ENCODE measurements around the gene ACTR1A.

Gene ACTR1A

GRCh38 chr10:102470579-102471546 lies 31.6 kb downstream of the ACTR1A start:
- H3K9ac ChIP-seq (ENCODE audit: insufficient read length), result no peak overlapping the region
- no peaks in the 10 kb centered on the region for H3K9me3 ChIP-seq (ENCODE audit: low read depth, low read length)
- no peaks in the 10 kb centered on the region for H3K36me3 ChIP-seq (ENCODE audit: insufficient read depth, low read length)
- no peak overlapping the region for H3K27ac ChIP-seq
- TF ChIP-seq POLR2AphosphoS5 (IDR thresholded peaks at IDR 0.05; ENCODE audit: borderline replicate concordance, low read depth, low read length), result no peak
- H3K4me3 ChIP-seq, result no peak overlapping the region
- no peak for DNase-seq (ENCODE audit: low read depth, low spot score)

- no peaks in the 10 kb centered on the region for H3K9me3 ChIP-seq (ENCODE audit: low read depth, low read length)
- TF ChIP-seq POLR2AphosphoS5 (IDR thresholded peaks at IDR 0.05; ENCODE audit: borderline replicate concordance, low read depth, low read length) (no peak), FOXP2 (optimal IDR thresholded peaks at IDR 0.05; ENCODE audit: control extremely low read depth, extremely low read length, insufficient read depth) (no peak), EZH2 (IDR thresholded peaks at IDR 0.05) (no peak)
- no peak overlapping the region for H3K9ac ChIP-seq (ENCODE audit: insufficient read length)
- no peak overlapping the region for H3K4me3 ChIP-seq
- H3K36me3 ChIP-seq (ENCODE audit: insufficient read depth, low read length), result no peaks in the 10 kb centered on the region
- no peak overlapping the region for H3K27ac ChIP-seq
- no peak for DNase-seq (ENCODE audit: low read depth, low spot score)
Observed at GRCh38 chr10:102468683-102469082, 33.8 kb downstream of the ACTR1A start.

- TF ChIP-seq FOXP2 (optimal IDR thresholded peaks at IDR 0.05; ENCODE audit: control extremely low read depth, extremely low read length, insufficient read depth) (no peak), POLR2AphosphoS5 (IDR thresholded peaks at IDR 0.05; ENCODE audit: borderline replicate concordance, low read depth, low read length) (no peak), EZH2 (IDR thresholded peaks at IDR 0.05) (no peak)
- H3K9me3 ChIP-seq (ENCODE audit: low read depth, low read length), result no peaks in the 10 kb centered on the region
- H3K4me3 ChIP-seq, result no peak overlapping the region
- no peaks in the 10 kb centered on the region for H3K36me3 ChIP-seq (ENCODE audit: insufficient read depth, low read length)
- no peak overlapping the region for H3K27ac ChIP-seq
- DNase-seq (ENCODE audit: low read depth, low spot score), result no peak
- H3K9ac ChIP-seq (ENCODE audit: insufficient read length), result no peak overlapping the region
Observed at GRCh38 chr10:102467971-102468438, 34.5 kb downstream of the ACTR1A start.

- TF ChIP-seq EZH2 (IDR thresholded peaks at IDR 0.05), result no peak
- TF ChIP-seq FOXP2 (optimal IDR thresholded peaks at IDR 0.05; ENCODE audit: control extremely low read depth, extremely low read length, insufficient read depth), result no peak
- TF ChIP-seq POLR2AphosphoS5 (IDR thresholded peaks at IDR 0.05; ENCODE audit: borderline replicate concordance, low read depth, low read length), result no peak
- DNase-seq (ENCODE audit: low read depth, low spot score), result no peak
- H3K36me3 ChIP-seq (ENCODE audit: insufficient read depth, low read length), result no peaks in the 10 kb centered on the region
Observed at GRCh38 chr10:102467318-102467717, 35.2 kb downstream of the ACTR1A start.

GRCh38 chr10:102465466-102465865 lies 37.0 kb downstream of the ACTR1A start:
- Histone ChIP-seq H3K27ac (no peak overlapping the region), H3K36me3 (ENCODE audit: insufficient read depth, low read length) (no peaks in the 10 kb centered on the region)
- TF ChIP-seq FOXP2 (optimal IDR thresholded peaks at IDR 0.05; ENCODE audit: control extremely low read depth, extremely low read length, insufficient read depth) (no peak), EZH2 (IDR thresholded peaks at IDR 0.05) (no peak), POLR2AphosphoS5 (IDR thresholded peaks at IDR 0.05; ENCODE audit: borderline replicate concordance, low read depth, low read length) (no peak)

More at GRCh38 chr10:102467318-102467717, 35.2 kb downstream of the ACTR1A start:
- Histone ChIP-seq H3K27ac (no peak overlapping the region), H3K9me3 (ENCODE audit: low read depth, low read length) (no peaks in the 10 kb centered on the region), H3K9ac (ENCODE audit: insufficient read length) (no peak overlapping the region), H3K4me3 (no peak overlapping the region)

GRCh38 chr10:102463983-102464382 lies 38.5 kb downstream of the ACTR1A start:
- Histone ChIP-seq H3K36me3 (ENCODE audit: insufficient read depth, low read length) (no peaks in the 10 kb centered on the region), H3K9me3 (ENCODE audit: low read depth, low read length) (no peaks in the 10 kb centered on the region), H3K27ac (no peak overlapping the region), H3K9ac (ENCODE audit: insufficient read length) (no peak overlapping the region), H3K4me3 (no peak overlapping the region)
- no peak for TF ChIP-seq POLR2AphosphoS5 (IDR thresholded peaks at IDR 0.05; ENCODE audit: borderline replicate concordance, low read depth, low read length)
- TF ChIP-seq FOXP2 (optimal IDR thresholded peaks at IDR 0.05; ENCODE audit: control extremely low read depth, extremely low read length, insufficient read depth), result no peak
- TF ChIP-seq EZH2 (IDR thresholded peaks at IDR 0.05), result no peak
- DNase-seq (ENCODE audit: low read depth, low spot score), result no peak

More at GRCh38 chr10:102465466-102465865, 37.0 kb downstream of the ACTR1A start:
- no peak for DNase-seq (ENCODE audit: low read depth, low spot score)
- no peak overlapping the region for H3K9ac ChIP-seq (ENCODE audit: insufficient read length)
- H3K9me3 ChIP-seq (ENCODE audit: low read depth, low read length), result no peaks in the 10 kb centered on the region
- no peak overlapping the region for H3K4me3 ChIP-seq

GRCh38 chr10:102462512-102463054 lies 39.9 kb downstream of the ACTR1A start:
- H3K9ac ChIP-seq (ENCODE audit: insufficient read length), result no peak overlapping the region

GRCh38 chr10:102461187-102462054 lies 41.1 kb downstream of the ACTR1A start:
- H3K4me3 ChIP-seq, result peak overlapping the region; percentile 80
- peak overlapping the region; percentile 63 for H3K9ac ChIP-seq (ENCODE audit: insufficient read length)
- no peaks in the 10 kb centered on the region for H3K36me3 ChIP-seq (ENCODE audit: insufficient read depth, low read length)
- TF ChIP-seq POLR2AphosphoS5 (IDR thresholded peaks at IDR 0.05; ENCODE audit: borderline replicate concordance, low read depth, low read length) (peak; percentile 51; the same call in 1 of the 2 replicates), FOXP2 (optimal IDR thresholded peaks at IDR 0.05; ENCODE audit: control extremely low read depth, extremely low read length, insufficient read depth) (no peak), EZH2 (IDR thresholded peaks at IDR 0.05) (no peak)
- no peak overlapping the region for H3K27ac ChIP-seq
- no peak for DNase-seq (ENCODE audit: low read depth, low spot score)
- H3K9me3 ChIP-seq (ENCODE audit: low read depth, low read length), result no peaks in the 10 kb centered on the region

More at GRCh38 chr10:102462512-102463054, 39.9 kb downstream of the ACTR1A start:
- no peak overlapping the region for H3K4me3 ChIP-seq
- TF ChIP-seq POLR2AphosphoS5 (IDR thresholded peaks at IDR 0.05; ENCODE audit: borderline replicate concordance, low read depth, low read length) (no peak), FOXP2 (optimal IDR thresholded peaks at IDR 0.05; ENCODE audit: control extremely low read depth, extremely low read length, insufficient read depth) (no peak)
- no peaks in the 10 kb centered on the region for H3K36me3 ChIP-seq (ENCODE audit: insufficient read depth, low read length)
- no peaks in the 10 kb centered on the region for H3K9me3 ChIP-seq (ENCODE audit: low read depth, low read length)
- H3K27ac ChIP-seq, result no peak overlapping the region
- no peak for DNase-seq (ENCODE audit: low read depth, low spot score)

All from SK-N-MC (cell line).